Amniotic stem cell (primary cell): ENCODE measurements around the gene PPM1B.
"Not testable (repeated sequence)": the region's sequence is repeated elsewhere in the genome, so short reads cannot be mapped to it uniquely, and the experiment has no call there.

ENCODE experiments used
- DNase-seq: peaks from one replicate; lab custom pipeline; 2025; lab: John Stamatoyannopoulos, UW

The PPM1B gene

DNA sequence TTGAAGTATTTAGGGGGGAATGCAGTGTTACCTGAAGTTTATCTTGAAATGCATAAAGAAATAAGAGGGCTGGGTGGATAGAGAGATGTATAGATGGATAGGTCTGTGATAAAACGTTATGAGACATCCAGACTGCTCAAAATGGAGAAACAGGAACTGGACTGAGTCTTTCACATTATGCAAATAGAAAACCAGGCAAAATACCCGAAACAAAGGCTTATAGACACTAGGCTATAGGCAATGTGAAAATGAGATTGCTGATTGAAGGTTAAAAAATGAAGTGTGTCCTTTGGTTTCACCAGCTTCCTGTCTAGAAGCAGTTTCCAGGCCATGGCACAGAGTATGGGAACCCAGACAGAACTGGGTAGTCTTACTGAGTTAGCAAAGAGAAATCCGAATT is 81.7 kb downstream of the PPM1B start:
- no peak for DNase-seq

- DNase-seq, result no peak
These were observed 85.3 kb downstream of the PPM1B start for GRCh38 chr2:44254023-44254422.

GRCh38 chr2:44255704-44256103 is 87.0 kb downstream of the PPM1B start:
- not testable (repeated sequence) for DNase-seq

GRCh38 chr2:44257802-44258201 is 89.1 kb downstream of the PPM1B start:
- not testable (repeated sequence) for DNase-seq

- no peak for DNase-seq
These were observed 98.7 kb downstream of the PPM1B start for GRCh38 chr2:44267269-44267795.

GRCh38 chr2:44267796-44268648 is 99.3 kb downstream of the PPM1B start:
- no peak for DNase-seq

DNA sequence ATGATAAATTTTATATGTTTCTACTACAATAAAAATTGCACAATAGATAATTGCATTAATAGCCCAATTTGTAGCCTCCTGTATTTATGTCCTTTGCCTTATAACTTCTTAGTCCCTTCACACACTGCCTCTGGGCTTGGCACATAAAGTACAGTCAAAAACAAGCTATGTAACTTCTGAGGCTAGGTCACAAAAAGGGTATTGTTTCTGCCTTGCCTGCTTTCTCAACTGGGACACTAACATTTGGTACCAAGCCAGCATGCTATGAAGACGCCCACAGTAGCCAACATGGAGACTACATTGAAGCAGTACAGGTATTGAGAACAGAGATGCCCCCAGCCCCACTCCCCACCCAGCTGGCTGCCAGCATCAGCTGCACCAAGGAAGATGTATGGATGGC is 101.2 kb downstream of the PPM1B start:
- no peak for DNase-seq

DNA sequence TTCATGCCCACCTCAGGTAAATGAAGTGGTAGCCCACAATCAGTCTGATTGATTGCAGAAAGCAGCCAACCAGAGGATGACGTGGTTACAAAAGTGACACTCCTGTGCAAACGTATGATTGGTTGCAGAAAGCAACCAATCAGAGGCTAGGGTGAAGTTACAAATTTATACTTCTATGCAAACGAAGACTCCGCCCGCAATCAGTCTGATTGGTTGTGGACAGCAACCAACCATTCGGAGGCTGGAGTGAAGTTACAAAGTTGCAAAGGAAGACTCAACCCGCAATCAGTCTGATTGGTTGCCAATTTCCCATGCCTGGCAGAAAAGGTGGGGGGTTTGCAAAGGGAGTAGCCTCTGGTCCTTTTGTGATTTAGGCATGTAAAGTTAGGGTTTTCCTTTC is 102.6 kb downstream of the PPM1B start:
- no peak for DNase-seq

DNA sequence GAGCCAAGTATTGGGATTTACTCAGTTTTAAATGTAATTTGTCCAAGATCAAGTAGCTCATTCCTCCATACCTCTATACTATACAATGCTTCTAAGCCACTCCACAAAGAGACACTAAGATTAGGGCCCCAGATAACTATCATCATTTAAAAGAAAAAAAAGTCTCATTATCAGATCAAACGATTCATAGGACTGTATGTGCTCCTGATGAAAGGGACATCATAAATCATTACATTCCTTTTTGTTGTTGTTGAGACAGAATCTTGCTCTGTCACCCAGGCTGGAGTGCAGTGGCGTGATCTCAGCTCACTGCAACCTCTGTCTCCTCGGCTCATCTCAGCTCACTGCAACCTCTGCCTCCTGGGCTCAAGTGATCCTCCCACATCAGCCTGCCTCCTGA is 104.4 kb downstream of the PPM1B start:
- no peak for DNase-seq

DNA sequence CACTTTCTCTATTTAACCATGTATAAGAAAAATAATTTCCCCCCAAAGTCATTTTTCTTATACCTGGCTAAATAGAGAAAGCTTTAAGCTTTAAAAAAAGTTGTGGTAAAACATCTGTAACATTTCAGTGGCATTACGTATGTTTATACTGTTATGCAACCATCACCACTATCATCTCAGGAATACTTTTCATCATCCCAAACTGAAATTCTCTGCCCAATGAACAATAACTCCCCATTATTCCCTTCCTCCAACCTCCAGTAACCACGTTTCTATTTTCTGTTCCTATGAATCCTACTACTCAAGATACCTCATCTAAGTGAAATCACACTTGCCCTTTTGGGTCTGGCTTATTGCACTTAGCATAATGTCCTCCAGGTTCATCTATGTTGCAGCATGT is 104.9 kb downstream of the PPM1B start:
- no peak for DNase-seq

- no peak for DNase-seq
These were observed 107.2 kb downstream of the PPM1B start for GRCh38 chr2:44275927-44276303.

DNA sequence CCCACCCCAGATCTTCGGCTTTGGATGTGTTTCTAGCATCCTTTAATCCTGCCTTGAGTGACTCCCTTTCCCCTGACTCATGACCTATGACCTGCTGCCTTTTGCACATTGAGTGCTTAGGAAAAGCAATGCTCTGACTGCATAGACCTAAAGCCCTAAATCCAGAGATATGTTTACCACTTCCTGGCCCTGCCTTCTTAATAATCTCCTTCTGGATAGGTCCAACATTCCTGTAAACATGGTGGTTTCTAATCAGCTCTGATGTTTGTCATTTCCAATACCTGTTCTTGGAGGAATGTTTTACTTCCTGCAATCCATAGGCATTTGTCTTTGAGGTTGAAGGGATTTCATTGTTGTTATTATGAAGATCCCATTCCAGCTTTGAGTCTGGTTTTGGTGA is 108.9 kb downstream of the PPM1B start:
- DNase-seq, result no peak

DNA sequence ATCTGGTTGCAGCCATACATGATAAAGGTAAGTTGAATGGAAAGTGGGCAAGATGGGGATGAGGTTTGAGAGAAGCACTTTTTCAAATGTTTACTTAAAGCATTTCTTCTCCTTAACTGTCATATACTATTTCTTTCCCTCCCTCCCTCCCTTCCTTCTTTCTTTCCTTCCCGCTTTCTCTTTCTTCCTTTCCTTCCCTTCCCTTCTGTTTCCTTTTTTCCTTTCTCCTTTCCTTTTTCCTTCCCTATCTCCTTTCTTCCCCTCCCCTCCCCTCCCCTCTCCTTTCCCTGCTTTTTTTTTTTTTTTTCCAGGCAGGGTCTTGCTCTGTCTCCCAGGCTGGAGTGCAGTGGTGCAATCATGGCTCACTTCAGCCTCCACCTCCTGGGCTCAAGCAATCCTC is 112.2 kb downstream of the PPM1B start:
- DNase-seq, result no peak
